BJ (cell line): ENCODE data around the gene G3BP1. TPM values are rescaled to one million over a fixed set of nuclear protein-coding genes. Genes with fewer than 3 reads are reported as not detected.
"Not testable (repeated sequence)": the region's sequence is repeated elsewhere in the genome, so short reads cannot be mapped to it uniquely, and the experiment has no call there.

Experiments used
- CTCF ChIA-PET: fragments of 350-600 bp; formaldehyde crosslinking; extraction: SDS; loops from one replicate; lab custom pipeline; 2021; ENCODE audit warnings: antibody characterized with exemption, inconsistent platforms; lab: Yijun Ruan, JAX
- POLR2A ChIA-PET: fragments of 300-600 bp; sonication (Branson Sonifier 250); formaldehyde crosslinking; extraction: SDS; loops from one replicate; lab custom pipeline; 2021; ENCODE audit warnings: antibody characterized with exemption; lab: Charles Lee
- DNase-seq: peaks from one replicate; pipeline ENCODE4 v3.0.0-alpha.2; 2011; ENCODE audit warnings: low read depth
- H3K27me3 ChIP-seq: 2 replicates; pipeline ENCODE4 v1.6.0; 2011; ENCODE audit warnings: low read length; ENCODE audit not compliant: control insufficient read depth, insufficient read depth
- H3K36me3 ChIP-seq: 2 replicates; pipeline ENCODE4 v1.5.1; 2011; ENCODE audit warnings: low read length; ENCODE audit not compliant: control insufficient read depth, insufficient read depth
- H3K4me3 ChIP-seq: 2 replicates; pipeline ENCODE4 v1.5.1; 2011; ENCODE audit warnings: low read depth, mild to moderate bottlenecking, control low read depth, low read length
- CTCF ChIP-seq: IDR thresholded peaks from 2 replicates; pipeline ENCODE4 v1.5.1; 2011; ENCODE audit warnings: low read depth, mild to moderate bottlenecking, control low read depth, inconsistent platforms, low read length, moderate library complexity; ENCODE audit not compliant: insufficient read depth
- polyA plus RNA-seq: library from polyadenylated mRNA; depleted of rRNA; stranded (reverse); fragments of >200 nt; gene quantifications from 2 replicates; pipeline ENCODE4 v1.2.3, GENCODE V29; 2011

Gene G3BP1
- polyA plus RNA-seq, 1 experiment: 59.1 TPM

GRCh38 chr5:151779531-151780125, 7.9 kb downstream of the G3BP1 start:
- Histone ChIP-seq H3K27me3 (no peaks in the 10 kb centered on the region), H3K36me3 (no peaks in the 10 kb centered on the region; the same call in 1 of the 2 replicates), H3K4me3 (no peak overlapping the region)
- POLR2A ChIA-PET: no interaction called here
- DNase-seq: no peak
- CTCF ChIA-PET: no interaction called here
- TF ChIP-seq CTCF: no peak

- H3K4me3 ChIP-seq: no peak overlapping the region
- no peaks in the 10 kb centered on the region for H3K36me3 ChIP-seq
- ChIA-PET POLR2A (no interaction called here), CTCF (no interaction called here)
- TF ChIP-seq CTCF: no peak
- H3K27me3 ChIP-seq: no peaks in the 10 kb centered on the region
- no peak for DNase-seq
These were observed 8.6 kb downstream of the G3BP1 start for GRCh38 chr5:151780348-151780747.

- H3K27me3 ChIP-seq: no peaks in the 10 kb centered on the region
- DNase-seq: no peak
- ChIA-PET POLR2A (no interaction called here), CTCF (no interaction called here)
- TF ChIP-seq CTCF: no peak
- H3K36me3 ChIP-seq: no peaks in the 10 kb centered on the region
- H3K4me3 ChIP-seq: no peak overlapping the region
These were observed 9.4 kb downstream of the G3BP1 start for GRCh38 chr5:151781201-151781600.

DNA sequence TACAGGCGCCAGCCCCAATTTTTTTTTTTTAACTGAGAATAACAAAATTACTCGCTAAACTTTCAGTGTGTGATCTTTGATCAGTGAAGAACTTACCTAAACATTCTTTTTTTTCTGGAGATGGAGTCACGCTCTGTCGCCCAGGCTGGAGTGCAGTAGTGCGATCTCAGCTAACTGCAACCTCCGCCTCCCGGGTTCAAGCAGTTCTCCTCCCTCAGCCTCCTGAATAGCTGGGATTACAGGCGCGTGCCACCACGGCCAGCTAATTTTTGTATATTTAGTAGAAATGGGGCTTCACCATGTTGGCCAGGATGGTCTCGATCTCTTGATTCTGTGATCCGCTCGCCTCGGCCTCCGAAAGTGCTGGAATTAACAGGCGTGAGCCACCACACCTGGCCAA, 11.9 kb downstream of the G3BP1 start:
- CTCF ChIA-PET: interaction anchor here (1.0 kb wide), 1 partner anchor 13 kb away, joined by 7 read pairs; no protein-coding TSS in a partner anchor
- POLR2A ChIA-PET, DNase-seq, H3K36me3 ChIP-seq, H3K27me3 ChIP-seq, H3K4me3 ChIP-seq: not testable (repeated sequence)

DNA sequence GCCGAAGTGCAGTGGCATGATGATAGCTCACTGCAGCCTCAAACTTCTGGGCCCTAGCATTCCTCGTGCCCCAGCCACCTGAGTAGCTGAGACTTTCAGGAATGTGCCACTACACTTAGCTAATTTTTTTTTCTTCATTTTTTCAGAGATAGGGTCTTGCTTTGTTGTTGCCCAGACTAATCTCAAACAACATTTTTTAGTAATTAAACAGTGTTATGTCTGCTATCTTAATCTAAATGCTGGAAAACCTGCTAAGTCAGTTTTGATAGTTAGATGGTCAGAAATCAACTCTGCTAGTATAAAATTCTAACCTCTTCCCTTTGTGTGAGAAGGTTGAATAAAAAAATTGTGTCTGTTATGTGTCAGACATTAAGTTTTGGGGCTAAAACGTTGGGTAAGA, 12.4 kb downstream of the G3BP1 start:
- no peak for TF ChIP-seq CTCF
- Histone ChIP-seq H3K36me3 (peaks cover 3% of the 10 kb centered on the region; the same call in 1 of the 2 replicates), H3K4me3 (no peak overlapping the region), H3K27me3 (no peaks in the 10 kb centered on the region)
- DNase-seq: no peak
- ChIA-PET POLR2A (interaction anchor here (0.6 kb wide), 1 partner anchor 10 kb away, joined by 3 read pairs; no protein-coding TSS in a partner anchor), CTCF (interaction anchor here (1.3 kb wide), 1 partner anchor 15 kb away, joined by 3 read pairs; no protein-coding TSS in a partner anchor)

DNA sequence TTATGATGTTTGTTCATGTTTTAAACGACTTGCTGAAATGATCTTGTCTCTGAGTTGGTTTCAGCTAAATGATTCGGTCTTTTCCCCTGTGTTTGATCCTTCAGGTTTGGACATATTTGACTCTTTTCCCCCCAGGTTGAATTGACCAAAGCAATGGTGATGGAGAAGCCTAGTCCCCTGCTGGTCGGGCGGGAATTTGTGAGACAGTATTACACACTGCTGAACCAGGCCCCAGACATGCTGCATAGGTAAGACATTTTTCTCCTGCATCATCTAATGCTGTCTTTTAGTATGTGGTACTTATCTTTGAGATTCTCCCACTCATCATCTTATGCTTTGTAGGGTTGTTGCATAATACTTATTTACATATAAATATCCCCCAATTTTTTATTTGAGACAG, 14.7 kb downstream of the G3BP1 start:
- Histone ChIP-seq H3K27me3 (no peaks in the 10 kb centered on the region), H3K36me3 (peaks cover 7% of the 10 kb centered on the region), H3K4me3 (no peak overlapping the region)
- TF ChIP-seq CTCF: no peak
- POLR2A ChIA-PET: no interaction called here
- no peak for DNase-seq
- CTCF ChIA-PET: no interaction called here
